Measurements from ENCODE around the gene LSAMP.

LSAMP gene

GRCh38 chr3:116469546-116469945, 24.3 kb upstream of the LSAMP start:
- no peak overlapping the region for H3K18ac ChIP-seq (ENCODE audit: low read depth in 1 of 2, low read length in 2 of 2)
- H3K9me3 ChIP-seq (ENCODE audit: control insufficient read depth, low read length) = no peaks in the 10 kb centered on the region
- 94% methylated on average over 2 of the region's 3 CpGs for WGBS
- no peak overlapping the region for H3K4ac ChIP-seq (ENCODE audit: low read depth in 1 of 2, low read length in 2 of 2)
- H2AK5ac ChIP-seq (ENCODE audit: low read length, severe bottlenecking) = no peak overlapping the region
- H3K36me3 ChIP-seq (ENCODE audit: control insufficient read depth in 1 of 2, insufficient read depth in 2 of 2, low read depth in 1 of 2, low read length in 2 of 2) = no peaks in the 10 kb centered on the region
- H3K23ac ChIP-seq (ENCODE audit: low read length in 2 of 2) = no peak overlapping the region
- no peak overlapping the region for H3K14ac ChIP-seq (ENCODE audit: low read length in 2 of 2)
- no peak overlapping the region for H2BK12ac ChIP-seq (ENCODE audit: low read length in 2 of 2)
- H3K27me3 ChIP-seq (ENCODE audit: control insufficient read depth in 1 of 2, insufficient read depth in 1 of 2, low read length in 2 of 2) = no peaks in the 10 kb centered on the region
- no peak for DNase-seq
- no peaks in the 10 kb centered on the region for H3K79me1 ChIP-seq (replicated peaks; ENCODE audit: low read length, poor library complexity, severe bottlenecking)
- no peak overlapping the region for H2AFZ ChIP-seq (ENCODE audit: low read depth, low read length)
- no peak overlapping the region for H3K27ac ChIP-seq (ENCODE audit: low read length, poor library complexity, severe bottlenecking)
- H3K4me2 ChIP-seq (ENCODE audit: low read length, poor library complexity, severe bottlenecking) = no peak overlapping the region
- H2BK15ac ChIP-seq (ENCODE audit: low read depth, poor library complexity, severe bottlenecking) = no peak overlapping the region
- H2BK5ac ChIP-seq (ENCODE audit: low read depth, low read length, poor library complexity, severe bottlenecking) = no peak overlapping the region
- H3K4me3 ChIP-seq (ENCODE audit: insufficient read depth in 1 of 2, low read depth in 1 of 2, low read length in 2 of 2) = no peak overlapping the region
- H4K91ac ChIP-seq (ENCODE audit: low read length) = no peak overlapping the region
- H3K9ac ChIP-seq (ENCODE audit: low read length) = no peak overlapping the region
- H2BK120ac ChIP-seq (ENCODE audit: low read depth, low read length) = no peak overlapping the region
- no peak overlapping the region for H4K8ac ChIP-seq (ENCODE audit: low read length)
- H3K4me1 ChIP-seq (ENCODE audit: control insufficient read depth, insufficient read depth, low read depth, low read length) = peaks cover 3% of the 10 kb centered on the region

GRCh38 chr3:116464276-116464798, 19.1 kb upstream of the LSAMP start:
- Histone ChIP-seq H3K23ac (ENCODE audit: low read length in 2 of 2) (no peak overlapping the region), H3K27me3 (ENCODE audit: control insufficient read depth in 1 of 2, insufficient read depth in 1 of 2, low read length in 2 of 2) (no peaks in the 10 kb centered on the region), H2BK15ac (ENCODE audit: low read depth, poor library complexity, severe bottlenecking) (no peak overlapping the region), H2AFZ (ENCODE audit: low read depth, low read length) (no peak overlapping the region), H2AK5ac (ENCODE audit: low read length, severe bottlenecking) (no peak overlapping the region), H3K18ac (ENCODE audit: low read depth in 1 of 2, low read length in 2 of 2) (no peak overlapping the region), H2BK5ac (ENCODE audit: low read depth, low read length, poor library complexity, severe bottlenecking) (no peak overlapping the region), H3K9me3 (ENCODE audit: control insufficient read depth, low read length) (no peaks in the 10 kb centered on the region), H3K4ac (ENCODE audit: low read depth in 1 of 2, low read length in 2 of 2) (no peak overlapping the region), H2BK120ac (ENCODE audit: low read depth, low read length) (no peak overlapping the region), H3K27ac (ENCODE audit: low read length, poor library complexity, severe bottlenecking) (no peak overlapping the region), H3K14ac (ENCODE audit: low read length in 2 of 2) (no peak overlapping the region), H3K79me1 (replicated peaks; ENCODE audit: low read length, poor library complexity, severe bottlenecking) (no peaks in the 10 kb centered on the region), H3K4me1 (ENCODE audit: control insufficient read depth, insufficient read depth, low read depth, low read length) (no peaks in the 10 kb centered on the region), H4K8ac (ENCODE audit: low read length) (no peak overlapping the region), H3K4me2 (ENCODE audit: low read length, poor library complexity, severe bottlenecking) (no peak overlapping the region), H3K36me3 (ENCODE audit: control insufficient read depth in 1 of 2, insufficient read depth in 2 of 2, low read depth in 1 of 2, low read length in 2 of 2) (no peaks in the 10 kb centered on the region), H3K9ac (ENCODE audit: low read length) (no peak overlapping the region), H2BK12ac (ENCODE audit: low read length in 2 of 2) (no peak overlapping the region), H4K91ac (ENCODE audit: low read length) (no peak overlapping the region), H3K4me3 (ENCODE audit: insufficient read depth in 1 of 2, low read depth in 1 of 2, low read length in 2 of 2) (no peak overlapping the region)
- DNase-seq = no peak
- WGBS = 60% methylated on average over 1 of the region's 1 CpG

GRCh38 chr3:116453666-116454346, 8.5 kb upstream of the LSAMP start:
- no peak overlapping the region for H3K4ac ChIP-seq (ENCODE audit: low read depth in 1 of 2, low read length in 2 of 2)
- no peak overlapping the region for H4K8ac ChIP-seq (ENCODE audit: low read length)
- H3K36me3 ChIP-seq (ENCODE audit: control insufficient read depth in 1 of 2, insufficient read depth in 2 of 2, low read depth in 1 of 2, low read length in 2 of 2) = no peaks in the 10 kb centered on the region
- H2BK5ac ChIP-seq (ENCODE audit: low read depth, low read length, poor library complexity, severe bottlenecking) = no peak overlapping the region
- H3K9me3 ChIP-seq (ENCODE audit: control insufficient read depth, low read length) = no peaks in the 10 kb centered on the region
- no peak overlapping the region for H2AFZ ChIP-seq (ENCODE audit: low read depth, low read length)
- no peak overlapping the region for H3K27ac ChIP-seq (ENCODE audit: low read length, poor library complexity, severe bottlenecking)
- no peak overlapping the region for H3K18ac ChIP-seq (ENCODE audit: low read depth in 1 of 2, low read length in 2 of 2)
- peak; percentile 41 for DNase-seq
- WGBS = no CpG with 5 or more reads among the region's 1 CpG
- H3K14ac ChIP-seq (ENCODE audit: low read length in 2 of 2) = no peak overlapping the region
- H3K23ac ChIP-seq (ENCODE audit: low read length in 2 of 2) = no peak overlapping the region
- H2BK12ac ChIP-seq (ENCODE audit: low read length in 2 of 2) = no peak overlapping the region
- H3K4me3 ChIP-seq (ENCODE audit: insufficient read depth in 1 of 2, low read depth in 1 of 2, low read length in 2 of 2) = no peak overlapping the region
- H3K27me3 ChIP-seq (ENCODE audit: control insufficient read depth in 1 of 2, insufficient read depth in 1 of 2, low read length in 2 of 2) = no peaks in the 10 kb centered on the region
- H4K91ac ChIP-seq (ENCODE audit: low read length) = no peak overlapping the region
- H3K4me1 ChIP-seq (ENCODE audit: control insufficient read depth, insufficient read depth, low read depth, low read length) = no peaks in the 10 kb centered on the region
- H3K79me1 ChIP-seq (replicated peaks; ENCODE audit: low read length, poor library complexity, severe bottlenecking) = no peaks in the 10 kb centered on the region
- H3K9ac ChIP-seq (ENCODE audit: low read length) = no peak overlapping the region
- H3K4me2 ChIP-seq (ENCODE audit: low read length, poor library complexity, severe bottlenecking) = no peak overlapping the region
- H2AK5ac ChIP-seq (ENCODE audit: low read length, severe bottlenecking) = no peak overlapping the region
- no peak overlapping the region for H2BK120ac ChIP-seq (ENCODE audit: low read depth, low read length)
- no peak overlapping the region for H2BK15ac ChIP-seq (ENCODE audit: low read depth, poor library complexity, severe bottlenecking)

GRCh38 chr3:116449546-116450350, 4.5 kb upstream of the LSAMP start:
- Histone ChIP-seq H2BK5ac (ENCODE audit: low read depth, low read length, poor library complexity, severe bottlenecking) (no peak overlapping the region), H3K14ac (ENCODE audit: low read length in 2 of 2) (no peak overlapping the region), H3K79me1 (replicated peaks; ENCODE audit: low read length, poor library complexity, severe bottlenecking) (no peaks in the 10 kb centered on the region), H2AK5ac (ENCODE audit: low read length, severe bottlenecking) (no peak overlapping the region), H3K36me3 (ENCODE audit: control insufficient read depth in 1 of 2, insufficient read depth in 2 of 2, low read depth in 1 of 2, low read length in 2 of 2) (no peaks in the 10 kb centered on the region), H3K27me3 (ENCODE audit: control insufficient read depth in 1 of 2, insufficient read depth in 1 of 2, low read length in 2 of 2) (no peaks in the 10 kb centered on the region), H2AFZ (ENCODE audit: low read depth, low read length) (no peak overlapping the region), H3K4ac (ENCODE audit: low read depth in 1 of 2, low read length in 2 of 2) (no peak overlapping the region), H2BK12ac (ENCODE audit: low read length in 2 of 2) (no peak overlapping the region), H3K27ac (ENCODE audit: low read length, poor library complexity, severe bottlenecking) (no peak overlapping the region), H3K9me3 (ENCODE audit: control insufficient read depth, low read length) (no peaks in the 10 kb centered on the region), H3K18ac (ENCODE audit: low read depth in 1 of 2, low read length in 2 of 2) (no peak overlapping the region), H2BK120ac (ENCODE audit: low read depth, low read length) (no peak overlapping the region), H2BK15ac (ENCODE audit: low read depth, poor library complexity, severe bottlenecking) (no peak overlapping the region), H3K4me3 (ENCODE audit: insufficient read depth in 1 of 2, low read depth in 1 of 2, low read length in 2 of 2) (no peak overlapping the region), H3K9ac (ENCODE audit: low read length) (no peak overlapping the region), H4K8ac (ENCODE audit: low read length) (no peak overlapping the region), H3K4me1 (ENCODE audit: control insufficient read depth, insufficient read depth, low read depth, low read length) (peaks cover 3% of the 10 kb centered on the region), H3K23ac (ENCODE audit: low read length in 2 of 2) (no peak overlapping the region), H3K4me2 (ENCODE audit: low read length, poor library complexity, severe bottlenecking) (no peak overlapping the region), H4K91ac (ENCODE audit: low read length) (no peak overlapping the region)
- DNase-seq = no peak
- 66% methylated on average over 2 of the region's 3 CpGs for WGBS

All from mesenchymal stem cell (in vitro differentiated cells and primary cell).